Measurements from ENCODE around the gene SSH3. TPM values are rescaled to one million over a fixed set of nuclear protein-coding genes. Genes with fewer than 3 reads are reported as not detected.
"Not testable (repeated sequence)": the region's sequence is repeated elsewhere in the genome, so short reads cannot be mapped to it uniquely, and the experiment has no call there.

SSH3 gene
- total RNA-seq, 1 experiment from 2014 or later: 19.0 TPM

DNA sequence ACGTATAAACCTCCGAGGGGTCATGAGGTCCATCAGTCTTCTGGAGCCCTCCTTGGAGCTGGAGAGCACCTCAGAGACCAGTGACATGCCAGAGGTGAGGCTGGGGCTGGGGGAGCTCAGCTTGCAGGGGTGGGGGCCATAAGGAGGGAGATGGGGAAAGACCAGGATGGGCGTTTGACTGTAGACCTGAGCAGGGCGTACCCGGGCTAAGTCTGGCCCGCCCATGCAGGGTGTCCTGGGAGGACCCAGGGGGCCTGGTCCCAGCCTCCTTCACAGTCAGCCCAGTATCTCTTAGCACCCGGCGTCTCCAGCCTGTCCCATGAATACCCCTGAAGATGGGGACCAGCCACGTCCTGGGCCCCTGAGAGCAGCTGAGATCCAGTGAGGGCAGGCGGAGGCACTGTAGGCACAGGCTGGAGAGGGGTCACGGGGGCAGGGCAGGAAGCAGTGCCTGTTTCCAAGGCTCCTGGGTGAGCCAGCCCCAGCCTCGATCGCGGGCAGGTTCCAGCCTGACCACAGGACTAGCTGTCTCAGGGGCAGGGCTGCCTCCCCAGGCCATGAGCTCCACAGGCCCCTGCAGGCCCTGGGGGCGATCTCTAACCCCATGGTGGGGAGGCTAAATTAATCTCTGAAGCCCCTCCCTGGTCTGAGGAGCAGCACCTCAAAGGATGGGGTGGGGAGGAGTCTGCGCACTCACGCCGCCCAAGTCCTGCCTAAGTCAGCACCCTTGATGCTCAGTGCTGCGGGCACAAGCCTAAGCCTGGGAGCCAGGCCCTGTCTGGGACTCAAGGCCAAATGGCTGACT is 7.1 kb downstream of the SSH3 start:
- no peak for DNase-seq (ENCODE audit: low read depth)

DNA sequence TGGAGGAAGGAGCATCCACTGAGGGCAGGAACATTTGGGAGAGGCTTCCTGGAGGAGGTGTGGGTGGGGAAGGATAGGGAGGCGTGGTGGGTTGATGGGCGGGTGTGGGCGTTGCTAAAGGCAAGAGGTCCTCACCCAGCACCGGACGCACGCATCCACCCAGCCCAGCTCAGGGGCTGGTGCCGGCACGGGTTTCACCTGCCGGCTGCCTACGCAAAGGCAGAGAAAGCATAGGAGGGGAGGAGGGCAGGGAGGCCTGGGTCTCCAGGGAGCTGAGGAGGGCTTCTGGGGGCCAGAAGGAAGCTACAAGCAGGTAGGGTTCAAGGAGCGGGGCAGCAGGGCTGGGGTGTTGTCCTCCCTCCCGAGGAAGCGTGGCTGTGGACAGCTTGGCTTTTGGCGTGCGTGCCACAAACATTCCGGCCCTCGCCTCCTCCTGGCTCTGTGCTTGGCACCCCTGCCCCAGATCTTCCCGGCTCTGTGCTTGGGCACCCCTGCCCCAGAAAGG is 7.8 kb downstream of the SSH3 start:
- no peak for DNase-seq (ENCODE audit: low read depth)

GRCh38 chr11:67311556-67312082 is 8.3 kb downstream of the SSH3 start:
- no peak for DNase-seq (ENCODE audit: low read depth)

- no peak for DNase-seq (ENCODE audit: low read depth)
These were observed 9.1 kb downstream of the SSH3 start for GRCh38 chr11:67312187-67313021.

DNA sequence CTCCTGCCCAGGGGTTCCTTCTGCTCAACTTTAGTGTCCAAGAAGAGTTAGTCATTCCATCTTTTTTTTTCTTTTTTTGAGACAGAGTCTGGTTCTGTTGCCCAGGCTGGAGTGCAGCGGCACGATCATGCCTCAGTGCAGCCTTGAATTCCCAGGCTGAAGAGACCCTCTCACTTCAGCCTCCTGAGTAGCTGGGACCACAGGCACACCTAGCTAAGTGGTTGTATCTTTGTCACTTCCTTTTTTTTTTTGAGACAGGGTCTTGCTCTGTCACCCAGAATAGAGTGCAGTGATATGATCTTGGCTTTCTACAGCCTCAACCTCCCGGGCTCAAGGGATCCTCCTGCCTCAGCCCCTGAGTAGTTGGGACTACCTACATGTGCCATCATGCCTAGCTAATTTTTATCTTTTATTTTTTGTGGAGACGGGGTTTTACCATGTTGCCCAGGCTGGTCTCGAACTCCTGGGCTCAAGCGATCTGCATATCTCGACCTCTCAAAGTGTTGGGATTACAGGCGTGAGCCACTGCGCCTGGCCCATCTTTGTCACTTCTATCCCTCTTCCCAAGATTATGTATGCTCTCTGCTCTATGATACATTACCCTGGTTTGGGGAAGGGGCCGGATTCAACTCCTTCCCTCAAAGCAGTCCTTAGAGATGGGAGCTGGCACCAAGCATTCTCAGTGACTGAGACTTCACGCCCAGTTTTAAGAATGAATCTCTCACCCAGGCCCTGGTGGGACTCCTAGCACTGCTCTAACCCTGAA is 10.0 kb downstream of the SSH3 start:
- DNase-seq (ENCODE audit: low read depth): no peak

DNA sequence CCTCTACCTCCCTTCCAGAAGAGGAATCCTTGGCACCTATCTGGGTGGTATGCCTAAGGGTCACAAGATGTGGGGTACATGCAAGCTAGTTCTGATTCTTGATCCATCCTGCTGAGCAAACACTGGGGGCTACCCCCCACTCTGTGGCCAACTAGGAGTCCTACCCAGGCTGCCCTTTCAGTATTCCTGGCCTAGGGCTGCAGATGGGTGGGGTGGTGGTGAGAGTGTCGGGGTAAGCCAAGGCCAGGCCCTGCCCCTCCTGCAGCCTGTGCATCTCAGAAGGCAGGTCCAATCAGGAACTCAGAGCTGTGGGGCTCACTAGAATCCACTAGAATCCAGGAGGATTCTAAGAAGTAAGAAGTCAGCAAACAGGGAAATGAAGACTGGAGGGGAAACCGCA is 10.9 kb downstream of the SSH3 start:
- DNase-seq (ENCODE audit: low read depth): no peak

GRCh38 chr11:67315325-67315909 is 12.1 kb downstream of the SSH3 start:
- DNase-seq (ENCODE audit: low read depth): no peak

DNA sequence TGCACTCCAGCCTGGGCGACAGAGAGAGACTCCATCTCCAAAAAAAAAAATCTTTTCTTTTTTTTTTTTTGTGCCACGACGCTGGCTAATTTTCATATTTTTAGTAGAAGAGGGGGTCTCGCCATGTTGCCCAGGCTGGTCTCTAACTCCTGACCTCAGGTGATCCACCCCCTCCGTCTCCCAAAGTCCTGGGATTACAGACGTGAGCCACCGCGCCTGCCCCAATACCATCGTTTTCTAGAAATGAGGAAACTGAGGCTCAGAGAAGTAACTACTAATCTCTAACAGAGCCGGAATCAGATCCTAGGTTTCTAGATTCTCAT is 13.5 kb downstream of the SSH3 start:
- no peak for DNase-seq (ENCODE audit: low read depth)

DNA sequence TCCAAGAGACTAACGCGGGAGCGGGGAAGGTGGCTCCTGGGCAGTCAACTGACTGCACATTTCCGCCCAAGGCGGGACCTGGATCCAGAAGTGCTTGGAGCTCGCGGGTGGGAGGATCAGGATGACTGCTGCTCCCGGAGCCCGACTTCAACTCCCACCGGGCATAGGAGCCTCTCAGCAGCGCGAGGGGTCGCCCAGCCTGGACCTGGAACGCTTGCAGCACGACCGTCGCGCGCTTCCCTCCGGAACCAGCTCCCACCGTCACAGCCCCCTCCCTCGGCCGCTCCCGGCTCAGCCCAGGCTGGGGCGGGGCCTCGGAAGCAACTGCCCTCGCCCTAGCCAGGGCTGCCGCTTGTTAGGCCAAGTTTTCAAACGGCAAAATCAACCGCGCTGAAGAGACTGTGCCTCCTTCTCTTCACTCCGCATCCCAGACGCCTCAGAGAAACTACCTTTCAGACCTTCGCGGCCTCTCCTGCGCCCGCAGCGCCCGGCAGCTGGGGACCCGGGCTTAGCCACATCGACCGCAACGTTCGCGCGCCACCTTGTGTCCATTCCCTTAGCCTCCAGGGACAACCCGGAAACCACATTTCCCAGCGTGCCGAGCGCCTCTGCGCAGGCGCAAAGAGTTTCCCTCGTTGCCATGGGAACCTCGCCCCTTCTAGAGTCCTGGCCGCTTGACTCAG is 14.0 kb downstream of the SSH3 start:
- peak; percentile 91 for DNase-seq (ENCODE audit: low read depth)

GRCh38 chr11:67317888-67318555 is 14.7 kb downstream of the SSH3 start:
- no peak for DNase-seq (ENCODE audit: low read depth)

GRCh38 chr11:67318876-67319275 is 15.5 kb downstream of the SSH3 start:
- not testable (repeated sequence) for DNase-seq (ENCODE audit: low read depth)

DNA sequence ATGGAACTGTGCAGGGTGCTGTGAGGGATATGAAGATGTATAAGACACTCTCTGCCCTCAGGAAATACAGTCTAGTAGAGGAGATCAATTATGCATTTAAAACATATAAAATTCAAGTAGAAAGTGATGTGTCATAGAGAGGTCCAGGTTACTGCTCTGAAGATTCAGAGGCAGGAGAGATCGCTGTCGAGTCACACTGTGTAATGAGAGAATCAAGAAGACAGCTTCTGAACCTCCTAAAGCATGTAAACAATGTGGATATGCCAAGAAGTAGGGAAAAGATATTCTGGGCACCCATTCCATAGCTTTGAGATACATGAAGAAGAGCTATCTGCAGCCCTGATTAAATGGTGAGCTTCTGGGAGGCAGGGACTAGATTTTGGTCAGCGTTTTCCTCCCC is 16.7 kb downstream of the SSH3 start:
- no peak for DNase-seq (ENCODE audit: low read depth)

DNA sequence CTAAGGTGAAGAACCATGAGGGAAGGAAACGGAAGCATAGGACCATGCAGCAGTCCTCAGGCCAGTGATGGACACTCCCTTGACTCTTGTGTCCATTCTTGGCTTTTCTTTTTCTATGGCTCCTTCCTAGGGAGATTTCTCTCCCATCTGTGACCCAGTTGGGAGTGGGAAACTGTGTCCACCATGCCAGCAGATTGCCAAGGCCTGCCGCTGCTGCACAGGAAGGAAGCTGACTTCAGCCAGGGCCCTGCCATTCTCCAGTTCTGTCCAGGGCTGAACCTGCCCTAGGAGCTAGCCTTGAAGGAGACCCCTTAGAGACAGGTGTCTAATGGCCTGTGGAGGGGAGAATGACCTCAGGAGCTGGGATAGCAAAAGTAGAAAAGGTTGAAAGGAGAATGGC is 17.4 kb downstream of the SSH3 start:
- DNase-seq (ENCODE audit: low read depth): no peak

- DNase-seq (ENCODE audit: low read depth): peak; percentile 25
These were observed 18.1 kb downstream of the SSH3 start for GRCh38 chr11:67321313-67321871.

DNA sequence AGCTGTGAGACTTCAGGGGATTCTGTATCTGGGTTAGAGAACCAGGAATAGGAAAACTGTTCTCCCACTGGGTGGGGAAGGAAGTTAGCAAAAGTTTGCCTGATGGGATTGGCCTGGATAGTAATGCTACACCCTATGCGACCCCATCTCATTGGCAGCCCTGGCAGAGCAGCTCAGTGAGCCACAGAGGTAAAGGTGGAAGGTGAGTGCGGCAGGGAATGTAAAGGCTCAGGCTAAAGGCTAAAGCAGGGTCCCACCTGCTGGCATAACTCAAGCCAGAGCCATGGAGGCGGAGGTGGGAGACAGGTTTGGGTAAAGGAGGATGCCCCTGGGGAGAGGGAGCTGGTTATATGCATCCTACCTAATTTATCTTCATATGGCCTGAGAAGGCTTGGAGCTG is 18.7 kb downstream of the SSH3 start:
- no peak for DNase-seq (ENCODE audit: low read depth)

- no peak for DNase-seq (ENCODE audit: low read depth)
These were observed 20.2 kb downstream of the SSH3 start for GRCh38 chr11:67323526-67323925.

GRCh38 chr11:67332081-67332691 is 28.9 kb downstream of the SSH3 start:
- DNase-seq (ENCODE audit: low read depth): no peak

- no peak for DNase-seq (ENCODE audit: low read depth)
These were observed 33.9 kb downstream of the SSH3 start for GRCh38 chr11:67337257-67337656.

DNA sequence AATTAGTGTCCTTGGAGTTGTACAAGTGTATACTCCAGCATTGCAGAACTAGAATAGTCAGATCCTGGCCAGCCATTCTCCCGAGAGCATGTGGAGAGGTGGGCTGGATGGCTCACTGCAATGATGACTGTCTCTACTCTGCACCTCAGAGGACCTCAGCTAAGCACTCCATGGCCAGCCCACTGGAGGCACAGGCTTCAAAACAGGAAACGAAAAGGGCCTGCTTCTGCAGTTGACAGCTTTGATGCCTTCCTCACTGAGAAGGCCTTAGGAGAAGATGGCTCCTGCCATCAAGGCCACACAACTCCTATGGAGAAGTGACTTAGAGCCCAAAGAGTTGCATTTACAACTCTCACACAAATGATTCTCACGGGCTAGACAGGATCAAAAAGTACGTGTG is 40.9 kb downstream of the SSH3 start:
- no peak for DNase-seq (ENCODE audit: low read depth)
